B cell (primary cell): ENCODE results near the gene ZNF419. TPM values are rescaled to one million over a fixed set of nuclear protein-coding genes. Genes with fewer than 3 reads are reported as not detected.
A peak's percentile ranks its signal among the peaks of the same experiment; 100 is the strongest.
"Not testable (repeated sequence)": the region's sequence is repeated elsewhere in the genome, so short reads cannot be mapped to it uniquely, and the experiment has no call there.

ENCODE experiments used
- ATAC-seq: fragments of 200-7000 bp; cut with Tn5 transposase; one replicate; pipeline ENCODE4 v1.10.0; 2021; ENCODE audit warnings: low read depth, mild to moderate bottlenecking, moderate number of reproducible peaks, moderate library complexity
- CTCF ChIA-PET: fragments of 350-600 bp; sonication (Branson Sonifier 250); formaldehyde crosslinking; loops from one replicate; lab custom pipeline; 2021; ENCODE audit warnings: antibody characterized with exemption, inconsistent platforms; lab: Charles Lee
- POLR2A ChIA-PET: fragments of 350-600 bp; sonication (Branson Sonifier 250); formaldehyde crosslinking; loops from one replicate; lab custom pipeline; 2021; ENCODE audit warnings: antibody characterized with exemption; lab: Charles Lee
- DNase-seq: peaks from one replicate; pipeline ENCODE4 v3.0.0; 2013
- H2AFZ ChIP-seq: 2 replicates; pipeline ENCODE4 v1.6.1; 2012; ENCODE audit warnings: mild to moderate bottlenecking, low read depth, low read length; ENCODE audit not compliant: insufficient read depth, poor library complexity, severe bottlenecking
- H3K27ac ChIP-seq, 2 donors: 1 replicate in 1 of 2; 2 replicates in 1 of 2; pipeline ENCODE4 v1.5.1; 2012 to 2013; ENCODE audit warnings: low read length in 2 of 2, mild to moderate bottlenecking in 2 of 2, moderate library complexity in 1 of 2
- H3K27me3 ChIP-seq, 4 experiments: fragments of 200-600 bp in 1 of 4; sonication (generic) in 1 of 4; replicated peaks in 1 of 4; 1 replicate in 2 of 4; 2 replicates in 2 of 4; pipeline versions ENCODE4 v1.6.1 to v1.7.0; 2013 to 2016; ENCODE audit warnings: low read length in 3 of 4, mild to moderate bottlenecking in 2 of 4, mixed read lengths in 1 of 4, moderate library complexity in 1 of 4; ENCODE audit not compliant: insufficient read depth in 4 of 4, control insufficient read depth in 3 of 4; ENCODE audit errors: control extremely low read depth in 1 of 4
- H3K36me3 ChIP-seq, 2 experiments: replicated peaks in 1 of 2; 1 replicate in 1 of 2; 2 replicates in 1 of 2; pipeline versions ENCODE4 v1.6.1 to v1.7.1; 2013; ENCODE audit warnings: low read length in 1 of 2; ENCODE audit not compliant: insufficient read depth in 2 of 2, control insufficient read depth in 1 of 2; ENCODE audit errors: control extremely low read depth in 1 of 2, extremely low read depth in 1 of 2
- H3K4me1 ChIP-seq, 2 donors: fragments of 200-600 bp in 1 of 2; sonication (generic) in 1 of 2; 1 replicate in 1 of 2; 2 replicates in 1 of 2; pipeline versions ENCODE4 v1.5.1 to v1.6.1; 2013 to 2017; ENCODE audit warnings: low read length in 2 of 2; ENCODE audit not compliant: control insufficient read depth in 2 of 2, insufficient read depth in 2 of 2
- H3K4me2 ChIP-seq: replicated peaks from 2 replicates; pipeline ENCODE3; 2012; ENCODE audit warnings: mild to moderate bottlenecking, low read depth, low read length; ENCODE audit not compliant: poor library complexity, severe bottlenecking
- H3K4me3 ChIP-seq, 5 experiments: fragments of 200-600 bp in 1 of 5; sonication (generic) in 1 of 5; 1 replicate in 3 of 5; 2 replicates in 2 of 5; pipeline versions ENCODE4 v1.5.1 to v1.7.0; 2011 to 2016; ENCODE audit warnings: low read length in 4 of 5, mild to moderate bottlenecking in 4 of 5, low read depth in 2 of 5, control low read depth in 1 of 5, moderate library complexity in 1 of 5; ENCODE audit not compliant: insufficient read depth in 1 of 5; ENCODE audit errors: control extremely low read depth in 1 of 5, extremely low read depth in 1 of 5
- H3K79me2 ChIP-seq: fragments of 200-600 bp; sonication (generic); one replicate; pipeline ENCODE4 v1.6.0; 2016; ENCODE audit warnings: low read length; ENCODE audit not compliant: control insufficient read depth, insufficient read depth
- H3K9ac ChIP-seq: fragments of 200-600 bp; sonication (generic); 2 replicates; pipeline ENCODE4 v1.6.1; 2017; ENCODE audit warnings: mild to moderate bottlenecking, low read length, moderate library complexity
- H3K9me3 ChIP-seq, 3 donors: one replicate each; pipeline versions ENCODE4 v1.6.1 to v1.7.1; 2013; ENCODE audit warnings: low read length in 2 of 3; ENCODE audit not compliant: control insufficient read depth in 2 of 3, insufficient read depth in 1 of 3; ENCODE audit errors: control extremely low read depth in 1 of 3
- H4K20me1 ChIP-seq: 2 replicates; pipeline ENCODE4 v1.6.0; 2012; ENCODE audit warnings: mild to moderate bottlenecking, low read length; ENCODE audit not compliant: insufficient read depth, control insufficient read depth, poor library complexity, severe bottlenecking
- H3K27ac Mint-ChIP-seq: one replicate; pipeline ENCODE4 v1.8.0; 2021; ENCODE audit warnings: mixed read lengths
- H3K27me3 Mint-ChIP-seq: one replicate; pipeline ENCODE4 v1.8.0; 2021; ENCODE audit warnings: mixed read lengths
- H3K4me1 Mint-ChIP-seq: one replicate; pipeline ENCODE4 v1.8.0; 2021; ENCODE audit warnings: mixed read lengths
- H3K4me3 Mint-ChIP-seq: one replicate; pipeline ENCODE4 v1.8.0; 2021; ENCODE audit warnings: mixed read lengths
- H3K9me3 Mint-ChIP-seq: one replicate; pipeline ENCODE4 v1.8.0; 2022; ENCODE audit warnings: mixed read lengths; ENCODE audit not compliant: insufficient read depth
- CTCF ChIP-seq: fragments of 200-600 bp; IDR thresholded peaks from one replicate; pipeline ENCODE4 v1.8.0; 2022; ENCODE audit warnings: antibody characterized with exemption, mild to moderate bottlenecking
- EZH2 ChIP-seq: IDR thresholded peaks from 2 replicates; pipeline ENCODE4 v1.6.1; 2012; ENCODE audit warnings: borderline replicate concordance, low read depth, mild to moderate bottlenecking, moderate library complexity, low read length; ENCODE audit not compliant: insufficient read depth, poor library complexity, severe bottlenecking
- WGBS: methylation state at CpG from one replicate; pipeline ENCODE4 v1.1.5; 2013; ENCODE audit warnings: missing lambda C conversion rate; ENCODE audit not compliant: insufficient coverage; 5-methylcytosine and 5-hydroxymethylcytosine counted together
- intact Hi-C: fragments of 100-400 bp; cut with micrococcal nuclease; formaldehyde crosslinking; loops from one replicate; pipeline ENCODE4 v1.10.0; 2022
- polyA minus RNA-seq: library from RNA; depleted of rRNA, polyadenylated mRNA; stranded (reverse); fragments of >200 nt; gene quantifications from 2 replicates; pipeline ENCODE4 v1.2.3, GENCODE V29; 2012
- polyA plus RNA-seq: library from polyadenylated mRNA; depleted of rRNA; stranded (reverse); fragments of >200 nt; gene quantifications from 2 replicates; pipeline ENCODE4 v1.2.3, GENCODE V29; 2012
- total RNA-seq, 2 donors: library from RNA; stranded (reverse); fragments of 120-200 nt in 1 of 2; gene quantifications; 1 replicate in 1 of 2; 2 replicates in 1 of 2; pipeline versions ENCODE4 v1.2.3 to v1.2.4, GENCODE V29; 2013 to 2022

The ZNF419 gene
- total RNA-seq: 31.1 TPM in 2 replicates
- total RNA-seq (2013): 25.5 TPM
- polyA plus RNA-seq: 8.7 and 11.2 TPM in 2 replicates
- 12.9 and 24.3 TPM in 2 replicates for polyA minus RNA-seq

GRCh38 chr19:57487477-57488298 is at the start of gene ZNF419:
ZNF419 (plus strand) TSS chr19:57487750; CDS start chr19:57487951, 201 bp downstream.
- Histone ChIP-seq H3K27ac (peak within 1 kb of the TSS; percentile 57 to 64), H3K4me3 (peak within 1 kb of the TSS; percentile 27 to 81 (median 75)), H3K79me2 (peaks cover 19% of the 10 kb centered on the region), H2AFZ (peak within 1 kb of the TSS; percentile 91), H3K4me1 (peaks cover 7 to 14% of the 10 kb centered on the region in 2 donors), H3K4me2 (peak within 1 kb of the TSS; percentile 75), H3K36me3 (peaks cover 7 to 18% of the 10 kb centered on the region in 2 experiments), H3K9ac (peak within 1 kb of the TSS; percentile 78), H3K9me3 (peaks cover 2 to 10% (median 3%) of the 10 kb centered on the region in 3 donors)
- POLR2A ChIA-PET: interaction anchor here (0.9 kb wide), 1 partner anchor 10 kb away, joined by 3 read pairs; the partner anchor contains the start of gene ZNF772
- Mint-ChIP-seq H3K4me3 (peak within 1 kb of the TSS; percentile 82), H3K4me1 (peaks cover 16% of the 10 kb centered on the region), H3K27me3 (peaks cover 10% of the 10 kb centered on the region), H3K27ac (peak within 1 kb of the TSS; percentile 79)
- CTCF ChIA-PET, H3K27me3 ChIP-seq, H4K20me1 ChIP-seq, H3K9me3 Mint-ChIP-seq: not testable (repeated sequence)
- intact Hi-C loops: loop anchor here (1.0 to 5.0 kb wide), 12 partner anchors 10 to 460 kb away; partner anchors contain the start of genes ZNF134, ZNF17, ZNF211 and ZNF256
- DNase-seq (peak; percentile 94), ATAC-seq (peak; percentile 95)
- 2% methylated on average over 47 of the region's 69 CpGs for WGBS

- peaks cover 71% of the 10 kb centered on the region for H3K79me2 ChIP-seq
- H3K9me3 ChIP-seq: peaks cover 0 to 18% (median 0%) of the 10 kb centered on the region in 3 donors
- peaks cover 30% of the 10 kb centered on the region for H3K4me1 Mint-ChIP-seq
- H3K36me3 ChIP-seq: peaks cover 4 to 9% of the 10 kb centered on the region in 2 experiments
- no peaks in the 10 kb centered on the region for H3K27me3 ChIP-seq
- DNase-seq: no peak
- no peak overlapping the region for H2AFZ ChIP-seq
- no peak overlapping the region for H3K27ac Mint-ChIP-seq
- H3K9ac ChIP-seq: no peak overlapping the region
- no peak for ATAC-seq
- ChIA-PET CTCF (no interaction called here), POLR2A (no interaction called here)
- no peak overlapping the region for H3K4me2 ChIP-seq
- intact Hi-C loops: loop anchor here (5.0 to 10.0 kb wide), 2 partner anchors 377 to 1046 kb away; partner anchors contain the start of genes ZNF552 and ZNF582
- H3K9me3 Mint-ChIP-seq: no peaks in the 10 kb centered on the region
- no peak for TF ChIP-seq EZH2
- no peak for TF ChIP-seq CTCF
- H4K20me1 ChIP-seq: no peaks in the 10 kb centered on the region
- WGBS: 96% methylated on average over 3 of the region's 4 CpGs
- no peak overlapping the region for H3K27ac ChIP-seq
- peaks cover 17% of the 10 kb centered on the region in 2 donors for H3K4me1 ChIP-seq
- H3K4me3 Mint-ChIP-seq: no peak overlapping the region
- no peak overlapping the region for H3K4me3 ChIP-seq
- no peaks in the 10 kb centered on the region for H3K27me3 Mint-ChIP-seq
Observed at GRCh38 chr19:57437931-57438330, 49.6 kb upstream of the ZNF419 start.
